Stimulated activated naive CD8-positive, alpha-beta T cell treated with anti-CD3 and anti-CD28 coated beads, Interleukin-15, amount 100 ng/mL, for 72 hours (primary cell): ENCODE results near the gene PPP2R2C.

ENCODE experiments used
- ATAC-seq: fragments of 150-1000 bp; cut with Tn5 transposase; 2 replicates; pipeline ENCODE4 v1.10.0; 2021; ENCODE audit warnings: mild to moderate bottlenecking, moderate library complexity
- DNase-seq, 2 donors: peaks; one replicate each; pipeline ENCODE4 v3.0.0; 2021 to 2022
- H3K27ac Mint-ChIP-seq, 2 donors: one replicate each; pipeline ENCODE4 v1.8.0; 2022; ENCODE audit warnings: mild to moderate bottlenecking in 2 of 2, mixed read lengths in 2 of 2, moderate library complexity in 2 of 2
- H3K27me3 Mint-ChIP-seq: one replicate; pipeline ENCODE4 v1.8.0; 2022; ENCODE audit warnings: mixed read lengths
- H3K4me1 Mint-ChIP-seq: one replicate; pipeline ENCODE4 v1.8.0; 2022; ENCODE audit warnings: mild to moderate bottlenecking, mixed read lengths
- H3K4me3 Mint-ChIP-seq, 2 donors: one replicate each; pipeline ENCODE4 v1.8.0; 2022; ENCODE audit warnings: mild to moderate bottlenecking in 2 of 2, mixed read lengths in 2 of 2, moderate library complexity in 1 of 2
- H3K9me3 Mint-ChIP-seq, 2 donors: one replicate each; pipeline ENCODE4 v1.8.0; 2022; ENCODE audit warnings: mixed read lengths in 2 of 2

The PPP2R2C gene

GRCh38 chr4:6499238-6499600, 26.8 kb upstream of the PPP2R2C start:
- DNase-seq (no peak), ATAC-seq (no peak)
- Mint-ChIP-seq H3K27ac (no peak overlapping the region), H3K4me3 (no peak overlapping the region), H3K4me1 (no peaks in the 10 kb centered on the region), H3K27me3 (peaks cover 31% of the 10 kb centered on the region), H3K9me3 (peaks cover 18 to 22% of the 10 kb centered on the region in 2 donors)

GRCh38 chr4:6498511-6499237, 26.3 kb upstream of the PPP2R2C start:
- no peak for DNase-seq
- H3K9me3 Mint-ChIP-seq = peaks cover 12 to 17% of the 10 kb centered on the region in 2 donors
- H3K4me3 Mint-ChIP-seq = no peak overlapping the region
- no peak overlapping the region for H3K27ac Mint-ChIP-seq
- H3K4me1 Mint-ChIP-seq = no peaks in the 10 kb centered on the region
- no peak for ATAC-seq
- H3K27me3 Mint-ChIP-seq = peaks cover 33% of the 10 kb centered on the region

GRCh38 chr4:6497796-6498195, 25.4 kb upstream of the PPP2R2C start:
- peaks cover 4 to 8% of the 10 kb centered on the region in 2 donors for H3K9me3 Mint-ChIP-seq
- no peaks in the 10 kb centered on the region for H3K4me1 Mint-ChIP-seq
- ATAC-seq (no peak), DNase-seq (no peak)
- H3K27ac Mint-ChIP-seq = no peak overlapping the region
- peaks cover 37% of the 10 kb centered on the region for H3K27me3 Mint-ChIP-seq
- H3K4me3 Mint-ChIP-seq = no peak overlapping the region

GRCh38 chr4:6495736-6496135, 23.3 kb upstream of the PPP2R2C start:
- Mint-ChIP-seq H3K9me3 (peaks cover 0 to 17% of the 10 kb centered on the region in 2 donors), H3K27me3 (peaks cover 53% of the 10 kb centered on the region), H3K27ac (no peak overlapping the region), H3K4me1 (no peaks in the 10 kb centered on the region), H3K4me3 (no peak overlapping the region)
- no peak for ATAC-seq
- DNase-seq = no peak

GRCh38 chr4:6495296-6495590, 22.8 kb upstream of the PPP2R2C start:
- no peak for DNase-seq
- Mint-ChIP-seq H3K27me3 (peaks cover 54% of the 10 kb centered on the region), H3K4me1 (no peaks in the 10 kb centered on the region), H3K27ac (no peak overlapping the region), H3K9me3 (peaks cover 0 to 17% of the 10 kb centered on the region in 2 donors), H3K4me3 (no peak overlapping the region)
- ATAC-seq = no peak

GRCh38 chr4:6494431-6495295, 22.2 kb upstream of the PPP2R2C start:
- peaks cover 0 to 18% of the 10 kb centered on the region in 2 donors for H3K9me3 Mint-ChIP-seq
- H3K4me3 Mint-ChIP-seq = no peak overlapping the region

GRCh38 chr4:6493658-6494304, 21.4 kb upstream of the PPP2R2C start:
- Mint-ChIP-seq H3K27me3 (peaks cover 64% of the 10 kb centered on the region), H3K4me3 (no peak overlapping the region), H3K27ac (no peak overlapping the region), H3K4me1 (no peaks in the 10 kb centered on the region), H3K9me3 (peaks cover 5 to 27% of the 10 kb centered on the region in 2 donors)
- DNase-seq (no peak), ATAC-seq (no peak)

More at GRCh38 chr4:6494431-6495295, 22.2 kb upstream of the PPP2R2C start:
- Mint-ChIP-seq H3K27ac (no peak overlapping the region), H3K4me1 (no peaks in the 10 kb centered on the region), H3K27me3 (peaks cover 55% of the 10 kb centered on the region)
- DNase-seq = no peak
- no peak for ATAC-seq

- Mint-ChIP-seq H3K27me3 (peaks cover 66% of the 10 kb centered on the region), H3K9me3 (peaks cover 6 to 31% of the 10 kb centered on the region in 2 donors), H3K4me3 (no peak overlapping the region), H3K27ac (no peak overlapping the region), H3K4me1 (no peaks in the 10 kb centered on the region)
- no peak for ATAC-seq
- DNase-seq = no peak
Measured at GRCh38 chr4:6492861-6493657, 20.6 kb upstream of the PPP2R2C start.

GRCh38 chr4:6492027-6492590, 19.7 kb upstream of the PPP2R2C start:
- H3K27me3 Mint-ChIP-seq = peaks cover 66% of the 10 kb centered on the region
- ATAC-seq = no peak
- no peaks in the 10 kb centered on the region for H3K4me1 Mint-ChIP-seq
- no peak overlapping the region for H3K27ac Mint-ChIP-seq
- DNase-seq = no peak
- no peak overlapping the region for H3K4me3 Mint-ChIP-seq
- peaks cover 15 to 41% of the 10 kb centered on the region in 2 donors for H3K9me3 Mint-ChIP-seq

- H3K9me3 Mint-ChIP-seq = peaks cover 22 to 48% of the 10 kb centered on the region in 2 donors
- ATAC-seq (no peak), DNase-seq (no peak)
- no peaks in the 10 kb centered on the region for H3K4me1 Mint-ChIP-seq
- no peak overlapping the region for H3K4me3 Mint-ChIP-seq
- H3K27ac Mint-ChIP-seq = no peak overlapping the region
- peaks cover 65% of the 10 kb centered on the region for H3K27me3 Mint-ChIP-seq
Measured at GRCh38 chr4:6491235-6491634, 18.8 kb upstream of the PPP2R2C start.

- H3K27ac Mint-ChIP-seq = no peak overlapping the region
- DNase-seq (no peak), ATAC-seq (no peak)
- no peak overlapping the region for H3K4me3 Mint-ChIP-seq
- peaks cover 53% of the 10 kb centered on the region for H3K27me3 Mint-ChIP-seq
- H3K4me1 Mint-ChIP-seq = no peaks in the 10 kb centered on the region
- H3K9me3 Mint-ChIP-seq = peaks cover 31 to 53% of the 10 kb centered on the region in 2 donors
Measured at GRCh38 chr4:6489927-6490326, 17.5 kb upstream of the PPP2R2C start.

GRCh38 chr4:6487466-6487865, 15.1 kb upstream of the PPP2R2C start:
- H3K9me3 Mint-ChIP-seq = peaks cover 31 to 52% of the 10 kb centered on the region in 2 donors
- no peak for ATAC-seq
- DNase-seq = no peak
- H3K27ac Mint-ChIP-seq = no peak overlapping the region
- H3K4me1 Mint-ChIP-seq = no peaks in the 10 kb centered on the region
- H3K4me3 Mint-ChIP-seq = no peak overlapping the region
- peaks cover 31% of the 10 kb centered on the region for H3K27me3 Mint-ChIP-seq

- no peaks in the 10 kb centered on the region for H3K4me1 Mint-ChIP-seq
- no peak overlapping the region for H3K4me3 Mint-ChIP-seq
- H3K27ac Mint-ChIP-seq = no peak overlapping the region
- peaks cover 0 to 4% of the 10 kb centered on the region in 2 donors for H3K9me3 Mint-ChIP-seq
- H3K27me3 Mint-ChIP-seq = peaks cover 24% of the 10 kb centered on the region
- DNase-seq = no peak
- no peak for ATAC-seq
Measured at GRCh38 chr4:6480534-6481088, 8.2 kb upstream of the PPP2R2C start.

GRCh38 chr4:6478546-6479220, 6.3 kb upstream of the PPP2R2C start:
- Mint-ChIP-seq H3K4me3 (no peak overlapping the region), H3K27me3 (peaks cover 44% of the 10 kb centered on the region), H3K4me1 (no peaks in the 10 kb centered on the region), H3K27ac (no peak overlapping the region), H3K9me3 (no peaks in the 10 kb centered on the region)
- no peak for DNase-seq
- no peak for ATAC-seq
